A549 (cell line): ENCODE measurements around the gene PI4KB.

Source experiments
- CHD2 ChIP-seq: fragments of 150-350 bp; IDR thresholded peaks from 2 replicates; pipeline ENCODE4 v1.6.1; 2014; ENCODE audit warnings: low read length; ENCODE audit not compliant: partially characterized antibody
- ESRRA ChIP-seq: fragments of 150-350 bp; IDR thresholded peaks from 2 replicates; pipeline ENCODE4 v1.6.1; 2014; ENCODE audit warnings: mild to moderate bottlenecking, low read length, borderline replicate concordance
- FOSB ChIP-seq: fragments of 250-450 bp; sonication (Bioruptor Pico); IDR thresholded peaks from 2 replicates; pipeline ENCODE4 v1.5.0; 2020; ENCODE audit warnings: mild to moderate bottlenecking, moderate library complexity
- FOSL2 ChIP-seq, 2 experiments: fragments of 450-650 bp in 1 of 2; fragments of >200 bp in 1 of 2; sonication (Bioruptor Twin) in 1 of 2; formaldehyde crosslinking; IDR thresholded peaks; 2 replicates each; pipeline versions ENCODE4 v1.5.0 to v1.6.1; 2016 to 2020; ENCODE audit warnings: mild to moderate bottlenecking in 1 of 2, moderate library complexity in 1 of 2
- HOXB5 ChIP-seq: fragments of 250-450 bp; sonication (Bioruptor Pico); IDR thresholded peaks from 2 replicates; pipeline ENCODE4 v1.5.0; 2020; ENCODE audit warnings: mild to moderate bottlenecking, moderate library complexity
- JUN ChIP-seq, 2 experiments: fragments of >200 bp; sonication (Bioruptor Twin); formaldehyde crosslinking; IDR thresholded peaks; 2 replicates in 1 of 2; 3 replicates in 1 of 2; pipeline ENCODE4 v1.6.1; 2016 to 2017
- MAZ ChIP-seq: fragments of 150-350 bp; IDR thresholded peaks from 2 replicates; pipeline ENCODE4 v1.6.1; 2014; ENCODE audit warnings: antibody characterized with exemption, low read depth, low read length, borderline replicate concordance
- POLR2A ChIP-seq: IDR thresholded peaks from 2 replicates; pipeline ENCODE4 v1.6.1; 2012; ENCODE audit warnings: mild to moderate bottlenecking, low read length
- POLR2AphosphoS2 ChIP-seq: conservative IDR thresholded peaks from 2 replicates; pipeline ENCODE4 v1.6.1; 2012; ENCODE audit warnings: low read length, improper control_type of control experiment, inconsistent platforms
- RAD21 ChIP-seq, 2 experiments: fragments of >200 bp in 1 of 2; sonication (Bioruptor Twin) in 1 of 2; formaldehyde crosslinking in 1 of 2; IDR thresholded peaks in 1 of 2; conservative IDR thresholded peaks in 1 of 2; 2 replicates in 1 of 2; 3 replicates in 1 of 2; pipeline ENCODE4 v1.6.1; 2012 to 2018; ENCODE audit warnings: inconsistent platforms in 1 of 2
- ZFP36 ChIP-seq: fragments of 450-650 bp; IDR thresholded peaks from 2 replicates; pipeline ENCODE4 v1.6.1; 2014; ENCODE audit warnings: borderline replicate concordance; ENCODE audit not compliant: partially characterized antibody
- TF ChIP-seq, protein P1 (sequence below): fragments of 450-650 bp; IDR thresholded peaks from 2 replicates; pipeline ENCODE4 v1.6.1; 2014; ENCODE audit warnings: antibody characterized with exemption
- TF ChIP-seq, protein P2 (sequence below): fragments of >200 bp; sonication (Bioruptor Twin); formaldehyde crosslinking; IDR thresholded peaks from 3 replicates; pipeline ENCODE4 v1.5.1; 2016

DNA sequence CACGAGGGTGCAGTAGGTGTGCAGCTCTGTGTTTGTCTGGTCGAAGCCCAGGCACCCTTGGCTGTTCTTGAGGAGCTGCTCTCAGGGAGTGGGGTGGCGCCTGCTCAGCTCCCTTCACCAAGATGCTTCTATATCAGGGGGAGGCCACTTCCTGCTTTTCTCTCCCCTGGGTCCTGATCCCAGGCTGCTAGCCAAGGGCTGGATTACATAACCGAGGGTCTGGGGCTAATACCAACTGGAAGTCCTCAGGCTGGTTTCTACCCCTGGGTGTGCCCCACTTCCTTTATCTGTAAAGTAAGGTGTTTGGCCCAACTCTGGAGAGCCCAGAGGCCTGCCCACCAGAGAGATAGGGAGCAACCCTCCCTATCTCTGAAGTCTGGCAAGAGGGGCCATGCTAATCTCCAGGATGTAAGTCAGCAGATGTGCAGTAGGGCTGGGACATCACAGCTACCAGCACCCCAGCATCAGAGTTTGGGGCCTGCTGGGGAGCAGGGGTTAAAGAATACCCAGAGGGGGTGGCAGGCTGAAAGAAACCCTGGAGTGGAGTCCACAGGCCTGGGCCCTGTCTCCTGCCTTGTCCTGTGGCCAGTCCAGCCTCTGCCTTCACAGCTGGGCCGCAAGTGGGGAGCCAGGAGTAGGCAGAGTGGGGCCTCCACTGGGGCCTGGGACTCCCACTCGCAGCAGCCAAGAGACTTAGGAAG is 43.1 kb upstream of the PI4KB start:
- TF ChIP-seq MAZ (no peak), JUN (IDR thresholded peaks at IDR 0.05) (no peak), FOSB (CRISPR knock-in tag) (no peak), RAD21 (conservative IDR thresholded peaks at IDR 0.05 in 1 of 2, IDR thresholded peaks at IDR 0.05 in 1 of 2) (no peak), HOXB5 (no peak), CHD2 (no peak), ZFP36 (no peak), POLR2AphosphoS2 (no peak), FOSL2 (IDR thresholded peaks at IDR 0.05) (no peak), FOSL2 (CRISPR knock-in tag; IDR thresholded peaks at IDR 0.05) (no peak), POLR2A (no peak), ESRRA (no peak)
- TF ChIP-seq, protein P1, sequence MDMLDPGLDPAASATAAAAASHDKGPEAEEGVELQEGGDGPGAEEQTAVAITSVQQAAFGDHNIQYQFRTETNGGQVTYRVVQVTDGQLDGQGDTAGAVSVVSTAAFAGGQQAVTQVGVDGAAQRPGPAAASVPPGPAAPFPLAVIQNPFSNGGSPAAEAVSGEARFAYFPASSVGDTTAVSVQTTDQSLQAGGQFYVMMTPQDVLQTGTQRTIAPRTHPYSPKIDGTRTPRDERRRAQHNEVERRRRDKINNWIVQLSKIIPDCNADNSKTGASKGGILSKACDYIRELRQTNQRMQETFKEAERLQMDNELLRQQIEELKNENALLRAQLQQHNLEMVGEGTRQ, result no peak
- TF ChIP-seq, protein P2, sequence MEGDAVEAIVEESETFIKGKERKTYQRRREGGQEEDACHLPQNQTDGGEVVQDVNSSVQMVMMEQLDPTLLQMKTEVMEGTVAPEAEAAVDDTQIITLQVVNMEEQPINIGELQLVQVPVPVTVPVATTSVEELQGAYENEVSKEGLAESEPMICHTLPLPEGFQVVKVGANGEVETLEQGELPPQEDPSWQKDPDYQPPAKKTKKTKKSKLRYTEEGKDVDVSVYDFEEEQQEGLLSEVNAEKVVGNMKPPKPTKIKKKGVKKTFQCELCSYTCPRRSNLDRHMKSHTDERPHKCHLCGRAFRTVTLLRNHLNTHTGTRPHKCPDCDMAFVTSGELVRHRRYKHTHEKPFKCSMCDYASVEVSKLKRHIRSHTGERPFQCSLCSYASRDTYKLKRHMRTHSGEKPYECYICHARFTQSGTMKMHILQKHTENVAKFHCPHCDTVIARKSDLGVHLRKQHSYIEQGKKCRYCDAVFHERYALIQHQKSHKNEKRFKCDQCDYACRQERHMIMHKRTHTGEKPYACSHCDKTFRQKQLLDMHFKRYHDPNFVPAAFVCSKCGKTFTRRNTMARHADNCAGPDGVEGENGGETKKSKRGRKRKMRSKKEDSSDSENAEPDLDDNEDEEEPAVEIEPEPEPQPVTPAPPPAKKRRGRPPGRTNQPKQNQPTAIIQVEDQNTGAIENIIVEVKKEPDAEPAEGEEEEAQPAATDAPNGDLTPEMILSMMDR, result no peak
